CD4-positive, alpha-beta memory T cell (primary cell): Measurements from ENCODE around the gene NELL1. TPM values are rescaled to one million over a fixed set of nuclear protein-coding genes. Genes with fewer than 3 reads are reported as not detected.

Experiments
- CTCF ChIA-PET: fragments of 350-600 bp; sonication (Branson Sonifier 250); formaldehyde crosslinking; loops from one replicate; lab custom pipeline; 2021; ENCODE audit warnings: inconsistent platforms; ENCODE audit not compliant: partially characterized antibody; lab: Charles Lee
- POLR2A ChIA-PET: fragments of 350-600 bp; sonication (Branson Sonifier 250); formaldehyde crosslinking; loops from one replicate; lab custom pipeline; 2021; ENCODE audit not compliant: partially characterized antibody; lab: Charles Lee
- DNase-seq, 5 donors: peaks; one replicate each; pipeline versions ENCODE4 v3.0.0 to v3.0.0-alpha.2; 2020 to 2022; ENCODE audit warnings: mixed read lengths in 1 of 5
- H3K27ac ChIP-seq: one replicate; pipeline ENCODE4 v1.7.0; 2013; ENCODE audit warnings: low read depth, low read length
- H3K27me3 ChIP-seq: 2 replicates; pipeline ENCODE4 v1.7.0; 2013; ENCODE audit warnings: mild to moderate bottlenecking, low read length, moderate library complexity; ENCODE audit not compliant: insufficient read depth
- H3K36me3 ChIP-seq: 2 replicates; pipeline ENCODE4 v1.7.0; 2013; ENCODE audit warnings: mild to moderate bottlenecking, low read length, moderate library complexity; ENCODE audit not compliant: insufficient read depth
- H3K4me1 ChIP-seq: 2 replicates; pipeline ENCODE4 v1.7.0; 2013; ENCODE audit warnings: mild to moderate bottlenecking, low read length, moderate library complexity; ENCODE audit not compliant: insufficient read depth
- H3K4me3 ChIP-seq, 2 donors: one replicate each; pipeline ENCODE4 v1.7.0; 2013; ENCODE audit warnings: low read length in 2 of 2, mild to moderate bottlenecking in 1 of 2
- H3K9me3 ChIP-seq, 2 donors: one replicate each; pipeline ENCODE4 v1.7.0; 2013; ENCODE audit warnings: low read length in 2 of 2, control low read depth in 1 of 2; ENCODE audit not compliant: control insufficient read depth in 1 of 2
- H3K27ac Mint-ChIP-seq, 7 donors: one replicate each; pipeline ENCODE4 v1.8.0; 2020 to 2021; ENCODE audit warnings: mixed read lengths in 7 of 7, mild to moderate bottlenecking in 6 of 7, inconsistent platforms in 3 of 7, moderate library complexity in 3 of 7
- H3K27me3 Mint-ChIP-seq, 2 donors: one replicate each; pipeline ENCODE4 v1.8.0; 2020 to 2021; ENCODE audit warnings: mixed read lengths in 2 of 2
- H3K36me3 Mint-ChIP-seq, 2 donors: one replicate each; pipeline ENCODE4 v1.8.0; 2020 to 2021; ENCODE audit warnings: mixed read lengths in 2 of 2, inconsistent platforms in 1 of 2, mild to moderate bottlenecking in 1 of 2
- H3K4me1 Mint-ChIP-seq, 4 donors: one replicate each; pipeline ENCODE4 v1.8.0; 2020 to 2021; ENCODE audit warnings: mixed read lengths in 4 of 4, mild to moderate bottlenecking in 1 of 4
- H3K4me3 Mint-ChIP-seq, 8 donors: one replicate each; pipeline ENCODE4 v1.8.0; 2020 to 2021; ENCODE audit warnings: mixed read lengths in 8 of 8, mild to moderate bottlenecking in 7 of 8, moderate library complexity in 6 of 8, inconsistent platforms in 3 of 8
- H3K9me3 Mint-ChIP-seq, 8 donors: one replicate each; pipeline ENCODE4 v1.8.0; 2020 to 2021; ENCODE audit warnings: mixed read lengths in 8 of 8, mild to moderate bottlenecking in 5 of 8, inconsistent platforms in 3 of 8, moderate library complexity in 1 of 8
- intact Hi-C: fragments of 100-400 bp; cut with micrococcal nuclease; formaldehyde crosslinking; loops from one replicate; pipeline ENCODE4 v1.15.1; 2023
- polyA plus RNA-seq, 2 donors: library from polyadenylated mRNA; unstranded; fragments of 300-500 nt; fragmentation: Illumina TruSeq; gene quantifications; one replicate each; pipeline ENCODE4 v1.2.3, GENCODE V29; 2021
- total RNA-seq, 2 experiments: library from RNA; stranded (reverse); gene quantifications; one replicate each; pipeline ENCODE4 v1.2.3, GENCODE V29; 2021

The NELL1 gene
- total and polyA plus RNA-seq, 4 experiments from 2014 or later = not detected

DNA sequence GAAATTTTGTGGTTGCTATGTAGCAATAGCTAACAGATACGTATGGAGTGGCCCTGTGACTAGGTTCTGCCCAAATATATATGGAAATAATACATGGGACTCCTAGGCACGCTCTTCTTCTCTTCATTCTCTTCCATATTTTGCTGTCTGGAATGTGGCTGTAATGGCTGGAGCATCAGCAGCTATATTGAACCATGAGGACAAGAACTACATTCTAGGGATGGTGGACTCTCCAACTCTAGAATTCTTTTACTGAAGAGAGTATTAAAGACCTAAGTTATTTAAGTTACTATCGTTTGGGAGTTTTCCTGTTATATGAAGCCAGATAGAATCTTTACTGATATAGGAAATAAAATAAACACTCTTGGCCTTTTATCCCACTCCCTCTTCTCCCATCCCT is 7.5 kb upstream of the NELL1 start:
- Mint-ChIP-seq H3K27ac (no peak overlapping the region), H3K27me3 (peaks cover 8 to 16% of the 10 kb centered on the region in 2 donors), H3K36me3 (no peaks in the 10 kb centered on the region), H3K4me1 (no peaks in the 10 kb centered on the region), H3K9me3 (peaks cover 2 to 12% (median 6%) of the 10 kb centered on the region in 8 donors), H3K4me3 (no peak overlapping the region)
- H3K9me3 ChIP-seq = no peaks in the 10 kb centered on the region
- no peak for DNase-seq
- H3K36me3 ChIP-seq = no peaks in the 10 kb centered on the region
- ChIA-PET POLR2A (no interaction called here), CTCF (no interaction called here)
- H3K27me3 ChIP-seq = no peaks in the 10 kb centered on the region
- H3K4me1 ChIP-seq = no peaks in the 10 kb centered on the region
- no peak overlapping the region for H3K4me3 ChIP-seq
- intact Hi-C loops = no loop called here
- no peak overlapping the region for H3K27ac ChIP-seq

DNA sequence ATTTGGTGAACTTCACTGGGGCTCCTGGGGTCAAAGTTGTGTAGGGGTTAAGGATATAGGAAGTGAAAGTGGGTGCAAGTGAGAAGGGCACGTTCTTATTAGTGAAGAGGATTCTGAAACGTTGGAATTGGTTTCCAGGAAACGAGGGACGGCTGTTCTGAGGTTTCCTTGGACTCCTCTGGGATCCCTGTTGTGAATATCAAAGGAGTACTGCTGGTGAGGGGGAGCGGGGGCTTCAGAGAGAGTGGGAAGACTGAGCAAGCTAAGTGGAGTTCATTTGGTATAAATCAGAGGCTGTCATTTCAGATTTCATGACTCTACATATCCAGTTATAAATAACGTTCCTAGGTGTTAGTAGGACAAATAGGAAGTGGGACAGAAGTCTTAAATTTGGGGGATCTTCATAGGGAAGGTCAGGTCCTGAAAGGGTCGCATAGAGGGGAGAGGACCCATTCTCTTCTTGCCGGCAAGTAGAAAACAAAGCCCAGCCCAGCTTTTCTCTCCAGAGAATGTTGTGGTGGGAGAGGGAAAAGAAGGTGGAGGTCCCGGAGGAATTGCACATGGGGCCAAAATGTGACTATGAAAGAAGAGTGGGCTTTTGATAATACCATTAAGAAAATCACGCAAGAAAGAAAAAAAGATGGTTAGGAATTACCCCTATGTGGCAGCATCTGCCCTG is 1.1 kb upstream of the NELL1 start:
- H3K4me1 Mint-ChIP-seq = peaks cover 7 to 24% (median 14%) of the 10 kb centered on the region in 4 donors
- peaks cover 12% of the 10 kb centered on the region for H3K27me3 ChIP-seq
- H3K36me3 ChIP-seq = no peaks in the 10 kb centered on the region
- H3K36me3 Mint-ChIP-seq = no peaks in the 10 kb centered on the region
- H3K9me3 ChIP-seq = no peaks in the 10 kb centered on the region
- no peak for DNase-seq
- no peaks in the 10 kb centered on the region for H3K4me1 ChIP-seq
- intact Hi-C loops = no loop called here
- H3K27ac ChIP-seq = no peak overlapping the region
- ChIA-PET CTCF (no interaction called here), POLR2A (no interaction called here)
- H3K4me3 Mint-ChIP-seq = peak overlapping the region in 7 of 8 donors; percentile 7 to 72 (median 43)
- no peak overlapping the region for H3K4me3 ChIP-seq
- H3K27me3 Mint-ChIP-seq = peaks cover 38 to 47% of the 10 kb centered on the region in 2 donors
- no peak overlapping the region for H3K27ac Mint-ChIP-seq
- peaks cover 0 to 7% (median 2%) of the 10 kb centered on the region in 8 donors for H3K9me3 Mint-ChIP-seq

DNA sequence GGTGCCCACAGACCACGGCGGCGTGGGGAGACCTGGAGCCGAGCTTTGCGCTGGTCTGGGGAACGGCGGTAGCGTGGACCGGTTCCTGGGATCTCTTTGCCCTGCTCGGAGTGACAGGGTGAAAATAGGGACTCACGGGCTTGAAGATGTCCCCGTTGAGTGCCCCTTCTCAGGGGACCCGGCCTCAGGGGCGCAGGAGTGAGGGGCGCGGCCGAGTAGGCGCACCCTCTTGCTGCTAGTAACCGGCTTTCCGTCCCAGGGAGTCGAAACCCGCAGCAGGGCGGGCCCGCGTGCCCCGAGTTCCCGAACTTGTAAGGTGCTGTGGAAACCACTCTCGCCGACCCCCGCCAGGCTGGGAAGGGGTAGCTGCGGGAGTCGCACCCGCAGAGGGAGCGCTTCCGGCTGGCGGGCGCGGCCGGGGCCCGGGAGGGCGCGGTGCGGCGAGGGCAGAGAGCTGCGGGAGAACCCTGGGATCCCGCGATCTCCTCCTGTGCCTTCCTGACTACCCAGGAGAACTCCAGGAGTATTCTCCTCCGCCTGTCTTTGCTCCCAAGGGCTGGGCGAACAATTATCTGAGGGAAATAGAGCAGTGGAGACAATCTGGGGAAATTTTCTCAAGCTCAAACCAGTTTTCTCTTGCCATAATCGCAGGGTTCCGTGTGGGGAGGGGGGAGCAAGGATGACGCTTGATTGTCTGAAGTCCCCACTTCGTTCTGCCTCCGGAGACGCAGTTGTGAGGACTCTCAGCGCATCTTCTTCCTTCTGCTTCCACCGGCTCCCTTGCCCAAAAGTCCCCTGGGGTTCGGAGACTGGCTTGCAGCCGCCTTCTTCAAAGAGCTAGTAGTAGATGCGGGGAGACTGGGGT is 666 bp downstream of the NELL1 start:
- intact Hi-C loops = no loop called here
- no peak overlapping the region for H3K27ac ChIP-seq
- H3K27me3 ChIP-seq = peaks cover 12% of the 10 kb centered on the region
- Mint-ChIP-seq H3K27me3 (peaks cover 40 to 51% of the 10 kb centered on the region in 2 donors), H3K4me3 (peak overlapping the region in 1 of 8 donors; percentile 31), H3K27ac (no peak overlapping the region), H3K4me1 (peaks cover 7 to 24% (median 14%) of the 10 kb centered on the region in 4 donors), H3K36me3 (no peaks in the 10 kb centered on the region), H3K9me3 (peaks cover 0 to 7% (median 2%) of the 10 kb centered on the region in 8 donors)
- no peaks in the 10 kb centered on the region for H3K4me1 ChIP-seq
- H3K36me3 ChIP-seq = no peaks in the 10 kb centered on the region
- ChIA-PET POLR2A (no interaction called here), CTCF (interaction anchor here (0.9 to 1.6 kb wide), 2 partner anchors 14 to 22 kb away, joined by 3 read pairs; no protein-coding TSS in a partner anchor)
- DNase-seq = no peak
- H3K4me3 ChIP-seq = no peak overlapping the region
- H3K9me3 ChIP-seq = no peaks in the 10 kb centered on the region

DNA sequence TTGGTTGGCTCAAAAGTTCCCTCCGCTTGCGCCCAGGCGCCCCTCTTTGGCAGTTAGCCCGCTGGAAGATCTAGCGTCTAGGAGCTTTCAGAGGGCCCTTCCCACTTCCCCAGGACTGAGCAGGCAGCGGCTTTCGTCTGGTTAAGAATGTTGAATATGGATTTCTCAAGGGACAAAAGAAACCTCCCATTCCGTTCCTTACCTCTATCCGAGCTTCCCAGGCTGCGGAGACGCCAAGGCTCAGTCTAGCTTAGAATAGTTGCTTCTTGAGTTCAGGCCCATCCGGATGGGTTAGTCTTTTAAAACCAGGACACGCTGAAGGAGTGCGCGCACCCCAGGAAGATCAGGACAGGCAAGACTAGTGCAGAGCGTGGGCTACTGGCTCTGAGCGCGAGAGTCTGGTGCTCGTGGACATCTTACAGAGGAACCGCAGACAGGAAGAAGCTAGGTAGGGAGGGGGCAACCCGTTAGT is 1.6 kb downstream of the NELL1 start:
- peaks cover 35 to 46% of the 10 kb centered on the region in 2 donors for H3K27me3 Mint-ChIP-seq
- H3K27ac Mint-ChIP-seq = no peak overlapping the region
- H3K4me3 ChIP-seq = no peak overlapping the region
- H3K4me1 ChIP-seq = no peaks in the 10 kb centered on the region
- peaks cover 12% of the 10 kb centered on the region for H3K27me3 ChIP-seq
- no peaks in the 10 kb centered on the region for H3K9me3 ChIP-seq
- H3K36me3 Mint-ChIP-seq = no peaks in the 10 kb centered on the region
- no peak for DNase-seq
- no peak overlapping the region for H3K27ac ChIP-seq
- H3K9me3 Mint-ChIP-seq = peaks cover 0 to 3% (median 1%) of the 10 kb centered on the region in 8 donors
- intact Hi-C loops = no loop called here
- ChIA-PET CTCF (interaction anchor here (0.9 to 2.1 kb wide), 4 partner anchors 9 to 543 kb away, joined by 3 to 10 read pairs (median 3); no protein-coding TSS in a partner anchor), POLR2A (no interaction called here)
- H3K36me3 ChIP-seq = no peaks in the 10 kb centered on the region
- peak overlapping the region in 1 of 8 donors; percentile 20 for H3K4me3 Mint-ChIP-seq
- H3K4me1 Mint-ChIP-seq = peaks cover 7 to 24% (median 14%) of the 10 kb centered on the region in 4 donors

DNA sequence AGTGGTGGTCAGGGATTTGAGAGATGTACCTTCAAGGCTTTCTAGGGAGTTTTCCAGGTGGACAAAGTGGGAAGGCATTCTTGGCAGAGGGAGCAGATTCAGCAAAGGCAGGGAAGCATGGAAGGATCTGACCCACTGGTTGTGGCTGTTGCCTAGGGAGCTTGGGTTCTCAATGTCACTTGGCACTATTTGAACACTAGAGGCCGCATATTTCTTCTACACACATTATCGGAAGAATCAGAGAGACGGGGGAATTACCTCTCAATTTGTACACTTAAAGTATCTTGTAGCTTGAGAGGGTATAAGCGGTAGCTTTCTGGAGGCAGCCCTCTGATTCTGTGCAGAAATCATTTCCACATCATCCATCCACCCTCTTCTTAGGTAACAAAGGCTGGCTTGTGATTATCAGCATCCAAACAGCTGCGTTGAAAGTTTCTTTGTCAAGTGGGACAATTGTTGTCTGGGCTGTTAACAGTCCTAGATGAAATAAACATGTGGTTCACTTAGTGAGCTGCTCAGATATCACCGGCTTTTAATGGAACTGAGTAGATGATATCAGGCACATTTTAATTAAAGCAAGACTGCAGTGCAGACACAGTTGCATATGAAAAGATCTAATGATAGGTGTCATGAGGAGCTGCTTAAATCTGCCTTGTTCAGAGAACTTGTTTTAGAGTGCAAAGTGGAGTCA is 2.6 kb downstream of the NELL1 start:
- Mint-ChIP-seq H3K4me1 (peaks cover 7 to 24% (median 14%) of the 10 kb centered on the region in 4 donors), H3K27ac (no peak overlapping the region), H3K36me3 (no peaks in the 10 kb centered on the region), H3K4me3 (no peak overlapping the region), H3K9me3 (peaks cover 0 to 3% (median 0%) of the 10 kb centered on the region in 8 donors), H3K27me3 (peaks cover 34 to 40% of the 10 kb centered on the region in 2 donors)
- Histone ChIP-seq H3K36me3 (no peaks in the 10 kb centered on the region), H3K9me3 (no peaks in the 10 kb centered on the region), H3K27ac (no peak overlapping the region), H3K4me1 (no peaks in the 10 kb centered on the region), H3K27me3 (peaks cover 12% of the 10 kb centered on the region), H3K4me3 (no peak overlapping the region)
- POLR2A ChIA-PET = no interaction called here
- no peak for DNase-seq
- CTCF ChIA-PET = interaction anchor here (1.0 to 2.1 kb wide), 4 partner anchors 8 to 544 kb away, joined by 3 to 10 read pairs (median 4); no protein-coding TSS in a partner anchor
- intact Hi-C loops = loop anchor here (2.0 kb wide), 1 partner anchor 543 kb away; no protein-coding TSS in a partner anchor

DNA sequence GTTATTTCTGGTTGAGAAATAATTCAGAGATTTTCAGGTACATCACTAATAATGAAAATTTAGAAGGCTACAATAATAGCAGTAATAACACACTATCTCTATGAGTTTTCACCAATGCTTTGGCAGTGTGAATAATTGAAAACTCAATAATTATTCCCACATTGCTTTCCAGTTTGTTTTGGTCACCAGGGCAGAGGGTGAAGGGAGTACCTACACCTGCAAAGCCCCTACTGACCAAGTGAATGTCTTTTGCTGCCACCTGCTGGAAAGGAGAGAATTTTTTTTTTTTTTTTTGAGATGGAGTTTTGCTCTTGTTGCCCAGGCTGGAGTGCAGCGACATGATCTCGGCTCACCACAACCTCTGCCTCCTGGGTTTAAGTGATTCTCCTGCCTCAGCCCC is 3.2 kb downstream of the NELL1 start:
- peaks cover 12% of the 10 kb centered on the region for H3K27me3 ChIP-seq
- POLR2A ChIA-PET = no interaction called here
- H3K27ac ChIP-seq = no peak overlapping the region
- Mint-ChIP-seq H3K27ac (no peak overlapping the region), H3K36me3 (no peaks in the 10 kb centered on the region), H3K27me3 (peaks cover 31 to 34% of the 10 kb centered on the region in 2 donors), H3K4me3 (no peak overlapping the region), H3K4me1 (peaks cover 7 to 21% (median 14%) of the 10 kb centered on the region in 4 donors), H3K9me3 (peaks cover 0 to 3% (median 0%) of the 10 kb centered on the region in 8 donors)
- no peak overlapping the region for H3K4me3 ChIP-seq
- DNase-seq = no peak
- no peaks in the 10 kb centered on the region for H3K36me3 ChIP-seq
- CTCF ChIA-PET = interaction anchor here (0.6 to 2.1 kb wide), 3 partner anchors 16 to 1695 kb away, joined by 4 to 10 read pairs (median 5); no protein-coding TSS in a partner anchor
- intact Hi-C loops = loop anchor here (2.0 kb wide), 1 partner anchor 544 kb away; no protein-coding TSS in a partner anchor
- H3K9me3 ChIP-seq = no peaks in the 10 kb centered on the region
- H3K4me1 ChIP-seq = no peaks in the 10 kb centered on the region
